T-helper 1 cell treated with Interleukin-12 subunit alpha and Interleukin-12 subunit beta and Interleukin-4 antibody, amounts not matched to agents 30 μg/mL and 1 μg/mL, for 36 hours (primary cell): ENCODE measurements around the gene RCSD1.

ENCODE experiments used
- H3K27ac Mint-ChIP-seq: one replicate; pipeline ENCODE4 v1.8.0; 2021; ENCODE audit warnings: mild to moderate bottlenecking, mixed read lengths
- H3K27me3 Mint-ChIP-seq: one replicate; pipeline ENCODE4 v1.8.0; 2021; ENCODE audit warnings: low read depth, mixed read lengths
- H3K36me3 Mint-ChIP-seq: one replicate; pipeline ENCODE4 v1.8.0; 2021; ENCODE audit warnings: low read depth, mixed read lengths
- H3K4me1 Mint-ChIP-seq: one replicate; pipeline ENCODE4 v1.8.0; 2021; ENCODE audit warnings: low read depth, mixed read lengths
- H3K4me3 Mint-ChIP-seq: one replicate; pipeline ENCODE4 v1.8.0; 2021; ENCODE audit warnings: mild to moderate bottlenecking, moderate library complexity, mixed read lengths
- H3K9me3 Mint-ChIP-seq: one replicate; pipeline ENCODE4 v1.8.0; 2021; ENCODE audit warnings: mixed read lengths

RCSD1 gene

DNA sequence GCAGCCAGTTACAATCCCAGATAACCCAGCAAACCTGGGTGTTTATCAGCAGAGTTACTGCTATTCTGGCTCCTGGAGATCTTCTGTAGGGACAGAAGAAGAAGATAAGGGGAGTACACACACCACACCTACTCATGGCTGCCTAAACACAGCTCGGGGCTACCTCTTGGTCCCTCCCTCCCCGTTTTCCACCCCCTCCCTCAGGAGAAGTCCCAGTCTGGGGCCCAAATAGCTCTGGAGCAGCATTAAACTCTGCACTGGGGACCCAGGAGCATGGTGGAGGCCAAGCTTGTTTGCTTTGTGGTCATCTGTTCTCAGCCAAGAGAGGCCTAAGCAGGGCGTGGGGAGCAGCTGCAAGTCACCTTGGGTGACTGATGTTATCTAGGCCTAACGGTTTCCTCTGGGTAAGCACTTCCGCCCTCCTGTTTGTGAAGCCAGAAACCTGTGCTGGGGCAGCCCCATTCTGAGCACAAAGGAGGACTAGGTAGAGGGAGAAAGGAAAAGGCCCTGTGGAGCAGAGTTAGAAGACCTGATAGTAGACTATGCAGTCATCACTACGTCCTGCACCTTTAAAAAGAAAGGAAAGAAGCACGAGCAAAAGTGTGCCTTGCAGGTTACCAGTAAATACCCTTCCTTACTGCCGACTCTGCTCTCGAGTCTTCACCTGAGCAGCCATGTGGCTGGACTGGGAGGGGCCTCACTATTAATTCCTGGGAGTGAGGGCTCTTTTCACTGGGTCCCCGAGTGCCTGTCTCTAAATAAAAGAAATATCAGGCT, 2.0 kb upstream of the RCSD1 start:
- Mint-ChIP-seq H3K4me1 (peaks cover 63% of the 10 kb centered on the region), H3K9me3 (peaks cover 13% of the 10 kb centered on the region), H3K27ac (peak overlapping the region; percentile 92), H3K4me3 (peak overlapping the region; percentile 75), H3K36me3 (peaks cover 26% of the 10 kb centered on the region), H3K27me3 (no peaks in the 10 kb centered on the region)

DNA sequence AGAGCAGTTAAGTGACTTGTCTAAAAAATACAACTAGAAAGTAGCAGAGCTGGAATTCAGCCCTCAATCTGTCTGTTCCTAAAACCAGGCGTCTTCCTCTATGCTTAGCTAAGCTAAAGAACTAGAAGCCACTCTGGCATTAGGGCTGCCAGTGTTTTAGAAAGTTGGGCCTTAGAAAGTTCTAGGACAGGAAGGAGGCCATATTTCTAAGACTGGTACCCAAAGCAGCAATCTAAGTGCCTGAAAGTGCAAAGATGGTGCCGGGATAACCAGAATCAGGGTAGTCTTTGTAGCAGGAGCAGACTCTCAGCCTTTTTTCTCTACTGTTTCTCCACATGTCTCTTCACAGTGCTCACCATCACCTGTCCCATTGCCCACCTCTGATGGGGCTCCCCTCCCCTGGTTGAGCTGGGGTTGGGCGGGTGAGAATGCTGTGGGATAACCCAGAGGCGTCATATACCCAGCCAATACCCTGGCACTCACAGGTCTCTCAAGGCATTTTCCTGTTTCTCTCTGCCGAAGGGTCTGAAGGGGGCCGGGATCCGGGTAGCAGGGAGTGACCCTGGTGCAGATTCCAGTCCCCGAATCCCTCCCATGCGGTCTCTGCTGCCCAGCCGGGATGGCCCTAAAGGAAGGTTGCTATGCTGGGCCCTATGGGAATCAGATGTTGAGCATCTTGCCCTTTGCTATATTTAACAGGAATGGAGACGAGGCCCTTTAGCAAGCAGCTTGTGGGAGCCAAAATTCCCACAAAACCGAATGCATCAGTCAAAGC, 1.1 kb upstream of the RCSD1 start:
- no peaks in the 10 kb centered on the region for H3K27me3 Mint-ChIP-seq
- H3K27ac Mint-ChIP-seq: peak overlapping the region; percentile 92
- H3K9me3 Mint-ChIP-seq: peaks cover 13% of the 10 kb centered on the region
- peaks cover 32% of the 10 kb centered on the region for H3K36me3 Mint-ChIP-seq
- peak overlapping the region; percentile 89 for H3K4me3 Mint-ChIP-seq
- H3K4me1 Mint-ChIP-seq: peaks cover 68% of the 10 kb centered on the region

DNA sequence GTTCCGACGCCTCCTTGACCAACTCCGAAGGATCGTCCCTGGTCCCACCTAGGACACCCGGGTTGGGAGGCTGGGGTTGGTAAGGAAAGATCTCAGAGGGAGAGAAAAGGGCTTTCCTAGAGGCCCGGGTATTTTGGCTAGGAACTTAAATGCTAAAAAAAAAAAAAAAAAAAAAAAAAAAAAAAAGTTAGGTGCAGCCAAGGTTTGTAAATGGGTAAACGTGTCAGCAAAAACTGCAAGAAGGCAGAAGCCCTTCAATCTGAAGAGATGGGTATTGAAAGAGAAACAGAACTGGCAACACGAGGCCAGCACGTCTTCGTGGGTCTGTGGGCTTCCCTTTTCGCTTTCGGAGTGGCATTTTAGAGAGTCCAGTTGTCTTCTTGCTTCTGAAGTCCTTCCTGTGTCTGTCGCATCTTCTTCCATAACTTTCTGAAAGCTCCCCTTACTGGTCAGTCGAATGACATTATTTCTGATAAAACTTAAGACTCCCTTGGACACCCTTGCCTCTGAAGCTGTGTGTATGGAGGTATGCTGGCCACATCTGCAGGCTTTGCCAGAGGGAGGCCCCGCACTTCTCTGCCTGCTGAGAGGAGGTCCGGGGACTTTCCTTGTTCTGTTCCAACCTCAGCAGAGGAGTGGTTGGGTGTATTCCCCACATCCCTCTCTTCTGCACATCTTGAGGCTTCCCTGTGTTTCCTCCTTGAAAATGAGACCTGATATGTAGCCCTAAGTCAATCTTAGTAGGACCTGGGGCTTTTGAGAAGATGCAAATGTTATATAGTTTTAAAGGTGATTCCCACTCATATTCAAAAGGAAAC, 745 bp downstream of the RCSD1 start:
- Mint-ChIP-seq H3K9me3 (peaks cover 2% of the 10 kb centered on the region), H3K4me3 (peak overlapping the region; percentile 92), H3K27me3 (no peaks in the 10 kb centered on the region), H3K36me3 (peaks cover 34% of the 10 kb centered on the region), H3K4me1 (peaks cover 72% of the 10 kb centered on the region), H3K27ac (peak overlapping the region; percentile 89)

DNA sequence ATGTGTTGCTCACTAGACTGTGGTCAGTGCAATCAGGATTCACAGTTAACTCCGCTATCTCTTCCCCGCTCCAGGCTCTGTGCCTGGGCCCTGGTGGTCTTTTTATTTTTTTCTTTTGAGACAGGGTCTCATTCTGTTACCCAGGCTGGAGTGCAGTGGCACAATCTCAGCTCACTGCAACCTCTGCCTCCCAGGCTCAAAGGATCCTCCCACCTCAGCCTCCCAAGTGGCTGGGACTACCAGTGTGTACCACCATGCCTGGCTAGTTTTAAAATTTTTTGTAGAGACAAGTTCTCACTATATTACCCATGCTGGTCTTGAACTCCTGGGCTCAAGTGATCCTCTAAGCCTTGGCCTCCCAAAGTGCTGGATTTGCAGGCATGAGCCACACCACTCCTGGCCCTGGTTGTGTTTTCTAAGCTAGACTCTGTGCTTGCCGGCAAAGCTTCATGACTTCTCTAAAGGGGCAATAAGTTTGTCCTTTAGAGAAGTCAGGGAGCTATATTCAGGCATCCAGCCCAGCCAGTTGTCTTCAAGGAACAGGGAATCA, 1.4 kb downstream of the RCSD1 start:
- Mint-ChIP-seq H3K27me3 (no peaks in the 10 kb centered on the region), H3K27ac (peak overlapping the region; percentile 89), H3K4me3 (peak overlapping the region; percentile 92), H3K4me1 (peaks cover 73% of the 10 kb centered on the region), H3K9me3 (no peaks in the 10 kb centered on the region), H3K36me3 (peaks cover 35% of the 10 kb centered on the region)

DNA sequence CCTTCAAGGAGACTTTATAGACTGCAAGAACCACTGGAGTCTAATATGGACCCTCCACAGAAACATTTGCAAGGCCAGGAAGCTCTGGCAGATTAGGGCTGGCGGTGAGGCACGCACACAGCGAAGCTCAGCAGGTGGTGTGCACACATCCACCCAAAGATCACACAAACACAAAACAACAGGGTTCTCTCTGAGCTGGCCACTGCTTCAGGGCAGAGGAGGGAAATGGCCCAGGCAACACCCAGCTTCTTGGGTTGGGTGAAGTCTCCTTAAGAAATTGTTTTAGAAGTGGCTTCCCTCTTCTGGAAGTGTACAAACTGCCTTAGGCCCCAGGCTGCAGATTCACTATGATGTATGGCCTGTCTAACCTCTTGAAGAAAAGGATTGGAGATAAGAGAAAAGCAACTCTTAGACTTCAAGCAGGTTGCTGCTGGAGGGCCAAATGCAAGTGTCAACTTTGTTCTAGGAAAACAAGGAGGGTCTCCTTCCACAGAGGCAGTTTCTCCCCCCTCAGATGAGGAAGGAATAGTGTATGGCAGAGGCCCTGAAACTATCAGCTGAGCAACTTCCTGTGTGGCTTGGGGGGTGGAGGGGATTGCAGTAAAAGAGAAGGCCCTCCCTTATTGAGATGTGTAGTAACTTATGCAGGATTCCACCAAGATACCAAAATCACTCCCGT, 2.0 kb downstream of the RCSD1 start:
- Mint-ChIP-seq H3K4me1 (peaks cover 78% of the 10 kb centered on the region), H3K27ac (peak overlapping the region; percentile 89), H3K9me3 (no peaks in the 10 kb centered on the region), H3K36me3 (peaks cover 40% of the 10 kb centered on the region), H3K27me3 (no peaks in the 10 kb centered on the region), H3K4me3 (peak overlapping the region; percentile 92)

DNA sequence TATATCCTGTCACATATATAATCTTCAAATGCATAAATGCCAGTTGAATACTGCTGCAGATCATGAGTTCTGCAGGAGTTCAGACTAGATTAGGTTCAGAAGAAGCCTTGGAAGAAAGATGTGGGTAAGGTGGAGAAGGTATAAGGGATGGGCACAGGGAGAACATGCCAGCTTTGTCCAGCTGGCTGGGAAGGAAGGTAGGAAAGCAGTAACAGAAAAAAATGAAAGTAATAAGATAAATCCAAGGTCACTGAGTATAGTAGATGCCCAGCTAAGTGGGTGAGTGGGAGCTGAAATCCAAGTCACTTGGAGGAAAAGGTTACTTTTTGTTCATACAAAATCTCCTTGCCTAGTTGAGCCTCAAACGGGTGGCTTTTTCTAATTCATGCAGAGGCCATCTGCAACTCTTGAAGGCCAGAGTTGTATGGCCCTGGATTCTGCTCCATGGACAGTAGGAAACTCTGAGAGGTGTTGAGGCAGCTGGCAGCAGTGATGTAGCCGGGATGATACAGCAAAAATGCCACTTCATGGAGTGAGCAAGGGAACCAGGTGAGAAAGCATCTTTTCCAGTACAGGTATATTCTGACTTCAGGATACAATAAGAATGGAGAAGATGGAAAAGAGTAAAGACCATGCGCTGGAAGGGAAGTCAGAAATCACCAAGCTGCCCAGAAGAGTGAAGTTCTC, 3.4 kb downstream of the RCSD1 start:
- Mint-ChIP-seq H3K4me1 (peaks cover 81% of the 10 kb centered on the region), H3K27me3 (no peaks in the 10 kb centered on the region), H3K27ac (peak overlapping the region; percentile 67), H3K9me3 (no peaks in the 10 kb centered on the region), H3K4me3 (peak overlapping the region; percentile 92), H3K36me3 (peaks cover 46% of the 10 kb centered on the region)

DNA sequence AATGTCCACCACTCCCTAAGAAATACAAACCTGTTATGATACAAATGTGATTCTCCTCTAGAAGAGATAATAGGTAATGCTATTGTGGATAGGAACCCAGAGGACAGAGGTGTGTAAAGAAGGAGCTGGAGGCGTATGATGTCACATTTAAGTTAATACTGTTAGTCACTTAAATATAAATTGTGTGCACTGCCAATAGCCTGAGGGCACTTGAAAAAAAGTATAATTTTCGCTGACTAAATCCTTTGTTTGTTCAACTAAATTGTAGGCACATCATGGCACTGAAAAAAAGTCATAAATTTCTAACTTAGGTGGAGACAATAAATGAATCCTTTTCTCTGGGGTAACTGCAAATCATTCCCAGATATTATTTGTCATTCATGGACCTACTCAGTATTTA, 4.4 kb downstream of the RCSD1 start:
- Mint-ChIP-seq H3K4me1 (peaks cover 75% of the 10 kb centered on the region), H3K4me3 (no peak overlapping the region), H3K27ac (no peak overlapping the region), H3K27me3 (no peaks in the 10 kb centered on the region), H3K9me3 (no peaks in the 10 kb centered on the region), H3K36me3 (peaks cover 52% of the 10 kb centered on the region)

DNA sequence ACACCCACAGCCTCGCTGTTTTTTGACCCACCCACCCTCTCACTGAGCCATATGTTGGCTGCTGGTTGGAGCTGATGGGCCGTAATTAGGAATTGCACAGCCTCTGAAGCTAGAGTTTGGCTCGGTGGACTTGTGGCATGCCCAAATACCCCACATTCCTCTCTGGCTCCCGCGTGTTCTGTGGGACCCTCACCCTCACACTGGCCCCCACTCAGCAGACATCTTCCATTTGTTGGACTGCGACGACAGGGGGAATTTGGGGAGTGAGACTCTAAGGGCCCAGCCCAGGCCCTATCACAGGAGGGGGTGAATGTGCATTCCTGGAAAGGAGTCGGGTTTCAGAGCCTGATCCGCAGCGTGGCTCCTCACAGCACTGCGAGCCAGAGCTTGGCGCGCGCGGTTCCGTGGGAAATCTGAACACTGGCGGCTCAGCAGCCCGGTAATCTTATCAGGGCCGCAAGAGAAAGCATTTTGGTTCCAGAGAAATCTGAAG, 5.2 kb downstream of the RCSD1 start:
- Mint-ChIP-seq H3K36me3 (peaks cover 50% of the 10 kb centered on the region), H3K4me1 (peaks cover 72% of the 10 kb centered on the region), H3K27ac (no peak overlapping the region), H3K9me3 (no peaks in the 10 kb centered on the region), H3K27me3 (no peaks in the 10 kb centered on the region), H3K4me3 (no peak overlapping the region)

DNA sequence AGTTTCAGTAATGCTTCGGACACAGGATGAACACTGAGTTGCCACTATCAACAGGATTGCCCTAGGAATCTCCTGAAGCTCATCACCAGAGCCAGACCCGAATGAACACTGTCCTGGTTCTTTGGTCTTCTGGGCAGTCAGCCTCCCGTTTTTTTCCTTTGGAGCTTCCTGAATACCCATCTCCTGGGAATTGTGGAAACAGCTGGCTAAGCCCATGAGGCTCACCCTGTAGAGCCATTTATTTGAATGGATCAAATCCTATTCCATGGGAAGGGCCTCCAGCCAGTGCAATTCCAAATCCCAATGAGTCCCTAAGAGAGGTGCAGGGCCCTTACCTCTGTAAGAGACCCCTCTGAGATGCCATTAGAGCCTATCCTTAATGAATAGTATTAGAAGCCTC, 5.9 kb downstream of the RCSD1 start:
- Mint-ChIP-seq H3K27ac (peak overlapping the region; percentile 55), H3K9me3 (no peaks in the 10 kb centered on the region), H3K4me1 (peaks cover 75% of the 10 kb centered on the region), H3K36me3 (peaks cover 53% of the 10 kb centered on the region), H3K27me3 (no peaks in the 10 kb centered on the region), H3K4me3 (no peak overlapping the region)

DNA sequence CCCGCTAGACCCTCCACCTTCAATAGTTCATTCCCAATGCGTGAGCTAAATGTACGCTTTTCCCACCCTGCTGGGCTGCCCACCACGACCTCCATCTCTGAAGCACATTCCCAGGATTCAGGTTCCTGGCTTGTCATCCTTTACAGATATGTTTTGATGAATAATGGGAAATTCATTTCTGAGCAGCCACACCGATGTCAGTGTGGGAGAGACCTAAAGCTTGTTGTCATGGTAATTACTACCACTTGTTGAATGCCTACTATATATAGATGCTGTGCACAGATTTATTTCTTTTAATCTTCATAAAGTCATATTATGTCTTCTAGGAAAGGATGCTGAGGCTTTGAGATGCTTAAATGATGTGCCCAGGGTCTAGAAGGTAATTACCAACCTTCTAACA, 8.0 kb downstream of the RCSD1 start:
- Mint-ChIP-seq H3K4me1 (peaks cover 69% of the 10 kb centered on the region), H3K4me3 (peak overlapping the region; percentile 43)

DNA sequence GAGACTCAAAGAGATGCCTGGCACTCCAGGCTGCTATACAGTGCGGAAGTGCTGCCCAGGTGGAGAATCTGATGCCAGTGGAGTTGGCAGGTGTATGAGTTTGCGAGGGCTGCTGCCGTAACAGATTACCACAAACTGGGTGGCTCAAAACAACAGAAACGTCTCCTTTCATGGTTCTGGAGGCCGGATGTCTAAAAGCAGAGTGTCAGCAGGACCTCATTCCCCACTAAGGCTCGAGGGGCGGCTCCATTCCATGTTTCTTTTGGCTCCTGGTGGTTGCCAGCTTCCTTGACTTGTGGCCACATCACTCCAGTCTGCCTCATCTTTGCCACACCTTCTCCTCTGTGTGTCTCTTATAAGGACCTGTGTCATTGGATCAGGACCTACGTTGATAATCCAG, 10.0 kb downstream of the RCSD1 start:
- peaks cover 60% of the 10 kb centered on the region for H3K4me1 Mint-ChIP-seq
- no peak overlapping the region for H3K4me3 Mint-ChIP-seq
- H3K36me3 Mint-ChIP-seq: peaks cover 46% of the 10 kb centered on the region
- peak overlapping the region; percentile 34 for H3K27ac Mint-ChIP-seq
- H3K9me3 Mint-ChIP-seq: no peaks in the 10 kb centered on the region
- no peaks in the 10 kb centered on the region for H3K27me3 Mint-ChIP-seq

More for the DNA sequence above, 8.0 kb downstream of the RCSD1 start:
- peaks cover 54% of the 10 kb centered on the region for H3K36me3 Mint-ChIP-seq
- no peaks in the 10 kb centered on the region for H3K9me3 Mint-ChIP-seq
- no peaks in the 10 kb centered on the region for H3K27me3 Mint-ChIP-seq
- peak overlapping the region; percentile 69 for H3K27ac Mint-ChIP-seq

DNA sequence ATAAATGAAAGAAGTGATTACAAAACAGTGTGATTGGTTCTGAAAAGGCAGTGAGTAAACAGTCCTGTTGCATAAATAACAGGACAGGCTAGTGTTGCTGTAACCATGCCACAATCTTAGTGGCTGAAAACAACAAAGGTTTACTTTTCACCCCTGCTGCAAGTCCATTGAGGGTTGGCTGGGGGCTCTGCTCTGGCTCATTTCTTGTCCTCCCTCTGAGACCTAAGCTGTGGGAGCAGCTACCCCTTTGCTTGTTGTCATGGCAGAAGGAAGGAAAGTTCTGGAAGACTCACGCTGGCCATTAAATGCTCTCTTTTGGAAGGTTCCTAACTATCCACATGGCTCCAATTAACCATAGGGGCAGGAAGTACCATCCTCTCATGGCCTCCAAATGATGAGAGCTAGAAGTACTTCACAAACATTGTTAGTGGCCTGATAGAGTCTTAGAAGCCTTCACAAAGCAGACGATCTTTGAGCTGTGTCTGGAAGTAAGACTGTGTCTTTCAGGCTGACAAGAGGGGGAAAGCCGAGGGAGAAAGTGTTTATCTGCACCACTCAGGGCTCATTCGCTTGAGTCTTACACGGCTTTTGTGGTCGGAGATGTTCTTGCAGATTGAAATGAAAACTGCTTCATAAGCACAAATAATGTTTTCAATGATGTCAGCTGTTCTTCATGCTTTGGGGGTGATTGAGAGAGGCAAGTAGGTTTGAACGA, 11.9 kb downstream of the RCSD1 start:
- H3K4me3 Mint-ChIP-seq: no peak overlapping the region
- H3K4me1 Mint-ChIP-seq: peaks cover 58% of the 10 kb centered on the region
- peaks cover 51% of the 10 kb centered on the region for H3K36me3 Mint-ChIP-seq
- H3K9me3 Mint-ChIP-seq: no peaks in the 10 kb centered on the region
- H3K27me3 Mint-ChIP-seq: no peaks in the 10 kb centered on the region
- H3K27ac Mint-ChIP-seq: peak overlapping the region; percentile 43

DNA sequence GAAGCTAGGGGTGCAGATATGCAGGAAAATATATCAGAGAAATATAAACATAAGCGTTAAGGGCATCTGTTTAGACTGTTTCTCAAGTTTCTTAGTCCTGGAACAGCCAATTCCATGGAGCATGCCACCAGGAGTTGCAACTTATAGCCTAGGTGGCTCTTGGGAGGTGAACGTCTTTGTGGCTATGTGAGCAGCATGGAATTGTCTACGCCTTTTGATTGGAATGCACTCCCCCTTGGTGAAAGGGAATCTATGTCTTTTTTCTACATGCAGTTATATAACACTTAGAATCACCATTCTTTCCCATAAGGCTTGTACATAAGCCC, 12.4 kb downstream of the RCSD1 start:
- Mint-ChIP-seq H3K27ac (peak overlapping the region; percentile 43), H3K4me1 (peaks cover 52% of the 10 kb centered on the region), H3K9me3 (no peaks in the 10 kb centered on the region), H3K36me3 (peaks cover 48% of the 10 kb centered on the region), H3K27me3 (no peaks in the 10 kb centered on the region), H3K4me3 (no peak overlapping the region)
